CD4-positive, alpha-beta T cell treated with Interleukin-4 for 1 hour (primary cell): ENCODE measurements around the gene NEIL3.

ENCODE experiments used
- DNase-seq, 2 donors: peaks; one replicate each; pipeline ENCODE4 v3.0.0-alpha.2; 2020 to 2022

NEIL3 gene

DNA sequence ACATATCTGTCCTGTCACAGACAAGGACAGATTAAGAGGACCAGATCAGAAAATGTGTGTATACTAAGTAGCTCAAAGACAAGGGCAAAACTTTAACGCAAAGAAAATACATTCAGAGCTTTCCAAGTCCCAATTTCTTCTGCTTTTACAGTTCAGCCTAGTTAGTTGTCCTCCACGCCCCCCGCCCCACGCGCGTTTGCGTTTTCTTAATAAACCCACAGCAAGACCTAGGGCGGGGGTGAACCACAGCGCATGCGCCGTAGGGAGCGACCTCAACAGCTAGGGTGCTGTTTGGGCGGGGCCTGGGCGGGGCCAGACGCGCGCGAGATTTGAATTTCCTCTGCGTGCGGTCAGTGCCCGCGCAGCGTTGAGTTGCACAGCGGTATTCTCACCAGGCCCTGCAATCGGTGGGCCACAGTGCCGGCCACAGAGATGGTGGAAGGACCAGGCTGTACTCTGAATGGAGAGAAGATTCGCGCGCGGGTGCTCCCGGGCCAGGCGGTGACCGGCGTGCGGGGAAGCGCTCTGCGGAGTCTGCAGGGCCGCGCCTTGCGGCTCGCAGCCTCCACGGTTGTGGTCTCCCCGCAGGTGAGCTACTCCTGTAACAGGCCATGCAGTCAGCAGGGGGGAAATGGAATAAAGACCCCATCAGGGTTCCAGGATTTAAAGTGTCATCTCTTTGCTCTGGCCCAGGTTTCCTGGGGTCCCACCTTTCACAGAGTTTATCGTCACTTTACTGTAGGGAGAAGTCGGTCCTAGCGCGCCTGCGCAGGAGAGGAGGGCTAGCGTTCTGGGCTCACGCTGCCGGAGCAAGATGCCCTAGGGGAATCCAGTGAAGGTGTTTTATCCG, at the start of gene NEIL3:
NEIL3 (plus strand) TSS at position 353 of the 850 bp plus-strand sequence; CDS start at position 433, 80 bp downstream.
- peak; percentile 94 to 95 for DNase-seq

DNA sequence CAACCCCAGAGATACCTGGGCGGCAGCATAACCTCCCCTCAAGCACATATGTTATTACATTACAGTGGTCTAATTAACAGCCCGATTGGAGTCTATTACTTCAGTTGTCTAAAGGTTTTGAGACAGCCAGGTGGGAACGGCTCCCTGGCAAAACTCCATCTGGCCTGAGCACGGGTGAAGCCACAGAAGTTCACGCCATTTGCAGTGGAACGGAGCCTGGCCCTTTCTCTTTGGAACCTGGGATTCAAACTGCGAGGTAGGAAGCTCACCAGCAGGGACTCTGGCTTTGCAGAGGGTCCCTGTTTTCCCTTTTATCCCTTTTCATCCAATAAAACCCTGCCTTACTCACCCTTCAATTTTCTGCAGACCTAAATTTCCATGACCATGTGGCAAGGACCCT, 45.9 kb upstream of the NEIL3 start:
- DNase-seq: no peak

DNA sequence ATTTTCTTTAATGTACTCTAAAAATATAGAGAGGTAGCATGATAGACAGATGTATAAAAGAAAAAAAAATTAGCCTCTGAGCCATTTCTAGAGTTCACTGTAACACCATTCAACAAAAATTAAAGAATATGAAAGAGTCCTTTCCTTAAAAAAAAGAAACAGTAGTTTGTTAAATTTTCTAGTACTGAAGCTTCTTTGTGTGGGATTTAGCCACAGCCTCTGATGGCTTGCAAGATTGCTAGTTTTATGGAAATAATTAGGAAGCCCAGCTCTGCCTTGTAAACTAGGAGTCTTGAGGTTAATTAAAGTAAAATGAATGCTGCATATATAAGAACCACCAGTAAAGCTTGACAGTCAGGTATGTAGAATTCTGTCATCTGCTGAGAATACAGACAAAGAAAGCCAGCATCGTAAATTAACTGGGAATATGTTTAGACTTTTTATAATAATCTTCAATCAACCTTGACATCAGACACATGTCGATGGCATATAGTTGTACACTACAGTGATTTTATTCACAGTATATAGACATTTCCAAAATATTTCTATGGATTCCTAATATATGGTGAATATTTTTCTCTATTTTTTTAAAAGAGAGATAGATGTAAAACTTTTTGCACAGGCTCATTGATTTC, 44.8 kb upstream of the NEIL3 start:
- no peak for DNase-seq

- no peak for DNase-seq
Measured at GRCh38 chr4:177265729-177266128, 43.9 kb upstream of the NEIL3 start.

DNA sequence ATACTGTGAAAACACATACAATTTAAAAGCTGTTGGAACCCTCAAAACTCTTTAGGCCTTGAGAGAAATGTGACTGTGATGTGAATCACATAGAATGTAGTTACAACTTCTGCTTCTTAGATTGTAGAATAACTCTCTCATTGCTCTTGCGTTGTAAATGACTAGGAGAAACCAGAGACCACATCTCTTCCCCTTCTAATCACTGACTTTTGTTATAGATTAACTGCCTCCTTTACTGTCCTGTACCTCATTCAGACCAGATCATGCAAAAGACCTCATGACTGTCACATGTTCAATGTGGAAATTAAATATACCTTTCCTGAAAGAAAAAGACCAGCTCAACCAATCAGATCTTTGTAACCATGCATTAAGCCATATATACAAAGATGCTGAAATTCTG, 43.2 kb upstream of the NEIL3 start:
- no peak for DNase-seq

- DNase-seq: no peak
Measured at GRCh38 chr4:177267911-177268310, 41.8 kb upstream of the NEIL3 start.

- DNase-seq: no peak
Measured at GRCh38 chr4:177271091-177271490, 38.6 kb upstream of the NEIL3 start.

DNA sequence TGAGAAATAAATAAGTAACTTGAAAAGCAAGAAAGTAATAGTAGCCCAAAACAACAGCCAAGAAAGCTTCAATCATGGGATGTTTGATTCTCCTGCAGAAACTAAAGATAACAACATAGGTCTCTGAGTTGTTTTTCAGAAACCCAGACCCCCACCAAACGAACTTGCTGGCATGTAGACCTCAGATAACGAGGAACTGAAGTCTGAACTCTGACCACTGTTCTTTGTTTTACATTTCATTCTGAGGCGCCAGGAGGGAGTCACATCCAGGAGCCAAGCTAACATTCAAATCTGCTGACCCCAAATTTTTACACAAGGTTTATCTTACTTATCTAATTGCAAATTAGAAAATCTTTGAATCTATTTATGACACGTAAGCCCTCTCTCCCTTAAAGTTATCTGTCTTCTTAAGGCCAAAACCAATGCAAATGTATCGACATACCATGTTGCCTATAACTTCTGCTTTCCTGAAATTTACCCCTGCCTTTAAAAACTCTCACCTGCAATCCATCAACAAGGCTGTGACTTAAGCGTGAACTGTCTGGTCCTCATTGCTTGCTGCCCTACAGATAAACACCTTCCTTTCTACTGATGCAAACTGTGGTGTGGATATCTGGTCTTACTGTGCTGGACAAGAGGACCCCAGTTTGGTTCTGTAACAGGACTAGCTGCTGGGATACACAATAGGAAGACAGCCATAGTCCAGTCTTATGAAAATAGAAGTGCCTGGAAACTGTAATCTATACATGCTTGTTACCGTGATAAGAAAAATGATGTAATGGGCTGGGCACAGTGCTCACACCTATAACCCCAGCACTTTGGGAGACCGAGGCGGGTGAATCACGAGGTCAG, 37.5 kb upstream of the NEIL3 start:
- no peak for DNase-seq

DNA sequence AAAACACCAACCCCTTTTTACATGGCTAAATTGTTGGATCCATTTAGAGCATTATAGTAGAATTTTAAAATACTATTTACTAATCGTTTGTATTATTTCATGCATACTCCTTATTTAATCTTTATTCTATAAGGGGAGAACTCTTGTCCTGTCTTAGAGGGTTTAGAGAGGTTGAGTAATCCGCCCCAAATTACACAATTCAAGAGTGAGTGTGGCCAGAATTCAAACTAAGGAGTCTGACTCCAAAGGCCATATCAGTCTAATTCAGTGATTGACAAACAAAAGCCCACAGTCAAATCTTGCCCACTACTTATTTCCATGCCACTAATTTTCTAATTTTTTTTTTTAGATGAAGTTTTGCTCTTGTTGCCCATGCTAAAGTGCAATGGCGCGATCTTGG, 33.7 kb upstream of the NEIL3 start:
- no peak for DNase-seq

DNA sequence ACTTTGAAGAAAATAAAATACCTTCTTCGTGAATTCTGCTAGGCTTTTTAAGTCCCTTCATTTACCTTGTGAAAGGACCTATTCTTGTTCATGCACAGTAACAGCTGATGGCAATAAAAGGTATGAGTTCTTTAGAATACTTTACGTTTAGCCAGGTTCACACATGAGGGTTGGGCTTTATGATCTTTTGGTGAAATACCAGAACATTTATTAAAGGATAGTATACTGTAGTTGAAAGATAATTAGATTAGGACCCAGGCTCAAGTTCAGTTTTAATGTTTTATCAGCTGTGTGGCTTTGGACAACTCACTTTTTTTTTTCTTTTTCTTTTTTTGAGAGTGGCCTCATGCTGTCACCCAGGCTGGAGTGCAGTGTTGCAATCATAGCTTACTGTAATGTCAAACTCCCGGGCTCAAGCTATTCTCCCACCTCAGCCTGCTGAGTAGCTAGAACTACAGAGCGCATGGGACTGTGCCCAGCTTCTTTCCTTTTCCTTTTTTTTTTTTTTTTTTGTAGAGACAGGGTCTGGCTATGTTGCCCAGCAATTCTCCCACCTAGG, 28.2 kb upstream of the NEIL3 start:
- no peak for DNase-seq

DNA sequence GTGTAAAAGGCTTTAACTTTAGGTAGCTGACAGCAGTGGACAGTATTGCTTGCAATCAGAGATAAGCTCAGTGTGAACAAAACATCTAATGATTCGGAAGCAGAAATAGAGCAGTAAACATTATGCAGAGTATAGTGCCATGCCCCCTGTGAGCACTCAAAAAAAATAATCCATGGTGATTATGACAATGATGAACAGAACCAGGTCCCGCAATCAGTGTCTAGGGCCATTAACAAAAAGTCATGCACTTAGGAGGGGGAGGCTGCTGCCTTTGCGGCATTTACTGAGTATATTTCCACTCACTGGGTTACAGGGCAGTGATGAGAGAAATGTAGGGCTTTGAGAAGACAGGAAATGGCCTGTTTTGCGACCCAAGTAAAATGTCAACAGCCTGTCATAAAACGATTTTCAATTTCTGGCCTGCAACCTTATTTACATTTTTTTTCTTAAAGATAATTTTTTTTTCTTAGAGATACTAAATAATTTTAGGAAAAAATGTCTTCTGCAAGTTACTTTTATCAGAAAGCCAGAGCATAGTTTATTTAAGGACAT, 27.3 kb upstream of the NEIL3 start:
- no peak for DNase-seq

DNA sequence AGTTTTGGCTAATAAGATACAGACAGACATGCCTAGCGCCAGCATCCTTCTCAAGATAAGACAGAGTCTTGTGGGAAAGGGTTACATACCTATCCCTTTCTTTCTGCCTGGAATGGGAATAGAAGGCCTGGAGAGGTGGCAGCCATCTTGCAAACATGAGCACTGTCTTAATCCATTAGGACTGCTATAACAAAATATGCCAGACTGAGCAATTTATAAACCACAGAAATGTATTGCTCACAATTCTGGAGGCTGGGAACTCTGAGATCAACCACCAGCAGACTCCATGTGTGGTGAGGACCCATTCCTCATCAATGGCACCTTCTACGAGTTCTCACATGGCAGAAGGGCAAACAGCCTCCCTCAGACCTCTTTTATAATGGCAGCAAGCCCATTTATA, 26.5 kb upstream of the NEIL3 start:
- no peak for DNase-seq

DNA sequence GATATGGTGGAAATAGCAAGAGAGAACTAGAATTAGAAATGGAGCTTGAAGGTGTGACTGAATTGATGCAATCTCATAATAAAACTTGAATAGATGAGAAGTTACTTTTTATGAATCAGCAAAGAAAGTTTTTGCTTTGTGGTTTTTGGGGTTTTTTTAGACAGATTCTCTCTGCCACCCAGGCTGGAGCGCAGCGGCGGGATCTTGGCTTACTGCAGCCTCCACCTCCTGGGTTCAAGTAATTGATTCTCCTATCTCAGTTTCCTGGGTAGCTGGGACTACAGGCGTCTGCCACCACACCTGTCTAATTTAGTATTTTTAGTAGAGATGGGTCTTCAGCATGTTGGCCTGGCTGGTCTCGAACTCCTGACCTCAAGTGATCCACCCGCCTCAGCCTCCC, 23.7 kb upstream of the NEIL3 start:
- no peak for DNase-seq

DNA sequence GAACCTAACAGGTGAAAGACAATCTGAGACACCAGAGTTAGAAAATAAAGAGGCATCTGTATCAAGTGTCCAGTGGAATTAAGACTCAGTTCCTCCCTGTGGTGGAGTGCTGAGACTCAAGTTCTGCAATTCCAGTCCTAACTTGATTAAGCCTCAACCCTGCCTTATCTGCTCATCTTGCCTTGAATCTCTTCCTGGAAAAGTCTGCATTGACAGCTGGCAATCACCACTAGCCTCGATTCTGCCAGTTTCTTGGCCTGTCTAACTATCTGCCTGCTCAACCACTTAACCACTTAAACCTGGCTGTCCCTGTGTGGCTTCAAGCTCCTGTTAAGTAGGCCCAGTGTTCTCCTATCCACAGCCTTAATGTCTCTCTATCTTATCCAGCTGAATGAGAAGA, 22.4 kb upstream of the NEIL3 start:
- no peak for DNase-seq

- DNase-seq: no peak
Measured at GRCh38 chr4:177288335-177288734, 21.3 kb upstream of the NEIL3 start.

DNA sequence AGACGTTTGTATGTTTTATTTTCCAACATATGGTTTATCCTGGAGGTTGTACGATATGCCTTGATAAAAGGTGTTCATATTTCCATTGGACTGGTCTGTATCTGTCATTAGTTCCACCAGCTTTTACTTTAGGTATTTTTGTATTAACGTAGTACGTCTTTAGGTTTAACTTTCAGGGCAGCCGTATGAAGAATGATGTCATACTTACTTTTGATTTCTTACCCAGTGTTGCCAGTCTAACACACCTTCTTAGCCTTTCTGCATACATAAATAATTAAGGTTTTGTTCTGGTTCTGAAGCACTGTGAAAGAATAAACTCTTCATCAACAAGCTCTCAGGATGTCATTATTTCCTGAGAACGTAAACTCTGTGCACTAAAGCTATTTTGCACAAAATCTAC, 18.9 kb upstream of the NEIL3 start:
- DNase-seq: no peak

- DNase-seq: no peak
Measured at GRCh38 chr4:177292171-177292570, 17.5 kb upstream of the NEIL3 start.

- DNase-seq: no peak
Measured at GRCh38 chr4:177293208-177294033, 16.3 kb upstream of the NEIL3 start.

- no peak for DNase-seq
Measured at GRCh38 chr4:177297785-177298391, 11.8 kb upstream of the NEIL3 start.

DNA sequence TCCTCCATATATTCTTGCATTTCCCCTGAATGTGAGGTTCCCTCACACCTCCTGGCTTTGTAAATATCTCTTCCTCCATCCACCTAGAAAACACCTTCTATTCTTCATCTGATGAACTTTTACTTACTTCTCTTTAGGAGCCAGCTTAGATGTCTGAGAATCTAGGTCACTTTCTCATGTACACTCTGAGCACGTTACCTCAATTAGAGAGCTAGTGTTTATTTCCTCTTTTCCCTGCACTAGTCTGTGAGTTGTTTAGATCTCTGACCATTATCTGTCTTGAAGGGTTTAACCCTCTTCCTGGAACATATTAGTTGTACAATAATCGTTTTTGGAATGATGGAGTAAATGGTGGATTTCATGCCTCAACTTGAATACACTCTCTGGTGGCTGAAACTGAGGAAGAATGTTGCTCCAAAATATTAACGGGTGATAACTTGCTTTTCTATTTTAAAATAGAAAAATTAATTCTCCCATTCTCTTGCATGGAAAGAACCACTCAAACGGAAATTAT, 8.5 kb upstream of the NEIL3 start:
- no peak for DNase-seq

DNA sequence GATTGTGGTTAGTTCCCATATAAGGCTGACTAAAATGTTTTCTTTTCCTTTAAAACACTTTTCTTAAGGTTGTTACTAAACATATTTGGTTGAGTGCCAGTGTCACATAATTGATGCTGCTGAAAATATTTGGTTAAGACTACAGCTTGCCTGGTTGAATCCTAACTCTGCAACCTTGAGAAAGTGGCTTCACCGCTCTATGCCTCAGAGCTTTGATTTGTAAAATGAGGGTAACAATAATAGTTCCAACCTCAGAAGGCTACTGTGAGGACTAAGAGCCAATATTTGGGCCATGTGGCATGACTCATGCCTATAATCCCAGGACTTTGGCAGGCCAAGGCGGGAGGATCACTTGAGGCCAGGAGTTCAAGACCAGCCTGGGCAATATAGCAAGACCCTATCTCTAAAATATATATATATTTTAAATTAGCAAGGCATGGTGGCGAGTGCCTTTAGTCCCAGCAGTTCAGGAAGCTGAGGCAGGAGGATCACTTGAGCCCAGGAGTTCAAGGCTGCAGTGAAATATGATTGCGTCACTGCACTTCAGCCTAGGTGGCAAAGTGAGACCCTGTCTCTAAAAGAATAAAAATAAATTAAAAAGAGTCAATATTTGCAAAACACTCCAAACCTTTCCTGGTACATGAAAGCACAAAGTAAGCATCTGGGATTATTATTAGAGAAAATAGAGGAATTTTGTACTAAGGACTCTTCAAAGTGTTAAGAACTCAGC, 7.1 kb upstream of the NEIL3 start:
- DNase-seq: no peak
